Endodermal cell (in vitro differentiated cells): ENCODE measurements around the gene CLIP2. TPM values are rescaled to one million over a fixed set of nuclear protein-coding genes. Genes with fewer than 3 reads are reported as not detected.
"Not testable (repeated sequence)": the region's sequence is repeated elsewhere in the genome, so short reads cannot be mapped to it uniquely, and the experiment has no call there.

ENCODE experiments used
- DNase-seq: peaks from one replicate; pipeline ENCODE4 v3.0.0-alpha.2; 2017
- H3K27ac ChIP-seq: 2 replicates; pipeline ENCODE4 v1.5.1; 2013; ENCODE audit warnings: mild to moderate bottlenecking, low read depth, low read length, moderate library complexity
- H3K27me3 ChIP-seq: 2 replicates; pipeline ENCODE4 v1.6.1; 2013; ENCODE audit warnings: mild to moderate bottlenecking, low read length, moderate library complexity; ENCODE audit not compliant: insufficient read depth, control insufficient read depth, poor library complexity, severe bottlenecking
- H3K36me3 ChIP-seq: 2 replicates; pipeline ENCODE4 v1.7.0; 2013; ENCODE audit warnings: mild to moderate bottlenecking, low read length, moderate library complexity; ENCODE audit not compliant: control insufficient read depth, insufficient read depth
- H3K4me1 ChIP-seq: one replicate; pipeline ENCODE4 v1.7.0; 2013; ENCODE audit warnings: low read length; ENCODE audit not compliant: control insufficient read depth, insufficient read depth
- H3K4me3 ChIP-seq: 2 replicates; pipeline ENCODE4 v1.5.1; 2013; ENCODE audit warnings: mild to moderate bottlenecking, low read length, moderate library complexity
- H3K9ac ChIP-seq: 2 replicates; pipeline ENCODE4 v1.6.1; 2013; ENCODE audit warnings: mild to moderate bottlenecking, low read length, moderate library complexity; ENCODE audit not compliant: poor library complexity, severe bottlenecking; ENCODE audit errors: extremely low read depth
- H3K9me3 ChIP-seq: 2 replicates; pipeline ENCODE4 v1.6.1; 2013; ENCODE audit warnings: mild to moderate bottlenecking, low read length, moderate library complexity; ENCODE audit not compliant: control insufficient read depth
- H3K27ac Mint-ChIP-seq: 2 replicates; pipeline ENCODE4 v1.8.0; 2020; ENCODE audit warnings: mixed read lengths
- H3K27me3 Mint-ChIP-seq: 2 replicates; pipeline ENCODE4 v1.8.0; 2021; ENCODE audit warnings: mild to moderate bottlenecking, mixed read lengths; ENCODE audit not compliant: insufficient read depth
- H3K36me3 Mint-ChIP-seq: 2 replicates; pipeline ENCODE4 v1.8.0; 2020; ENCODE audit warnings: low read depth, mixed read lengths
- H3K4me1 Mint-ChIP-seq: 2 replicates; pipeline ENCODE4 v1.8.0; 2020; ENCODE audit warnings: mixed read lengths
- H3K4me3 Mint-ChIP-seq: 2 replicates; pipeline ENCODE4 v1.8.0; 2020; ENCODE audit warnings: mild to moderate bottlenecking, moderate library complexity, mixed read lengths
- H3K9me3 Mint-ChIP-seq: 2 replicates; pipeline ENCODE4 v1.8.0; 2020; ENCODE audit warnings: mild to moderate bottlenecking, mixed read lengths
- CTCF ChIP-seq: fragments of 200-600 bp; sonication (generic); conservative IDR thresholded peaks from 2 replicates; pipeline ENCODE4 v1.5.0; 2021; ENCODE audit warnings: antibody characterized with exemption, mild to moderate bottlenecking
- WGBS, 2 experiments: methylation state at CpG; one replicate each; pipeline versions ENCODE4 v1.1.5 to v1.1.7; 2013; ENCODE audit warnings: missing lambda C conversion rate in 2 of 2, mixed read lengths in 1 of 2; ENCODE audit not compliant: insufficient coverage in 1 of 2, insufficient read length in 1 of 2; 5-methylcytosine and 5-hydroxymethylcytosine counted together
- total RNA-seq, 2 donors: library from RNA; stranded (reverse); fragmentation: NEBNext Ultra II Directional in 1 of 2; extraction: Animal tissue kit (Norgen Biotek cat#: 25700) in 1 of 2; gene quantifications; 2 replicates in 1 of 2; 3 replicates in 1 of 2; pipeline ENCODE4 v1.2.1, GENCODE V29; 2021

CLIP2 gene
- total RNA-seq, 2 donors from 2014 or later = 44.3 to 57.2 TPM

DNA sequence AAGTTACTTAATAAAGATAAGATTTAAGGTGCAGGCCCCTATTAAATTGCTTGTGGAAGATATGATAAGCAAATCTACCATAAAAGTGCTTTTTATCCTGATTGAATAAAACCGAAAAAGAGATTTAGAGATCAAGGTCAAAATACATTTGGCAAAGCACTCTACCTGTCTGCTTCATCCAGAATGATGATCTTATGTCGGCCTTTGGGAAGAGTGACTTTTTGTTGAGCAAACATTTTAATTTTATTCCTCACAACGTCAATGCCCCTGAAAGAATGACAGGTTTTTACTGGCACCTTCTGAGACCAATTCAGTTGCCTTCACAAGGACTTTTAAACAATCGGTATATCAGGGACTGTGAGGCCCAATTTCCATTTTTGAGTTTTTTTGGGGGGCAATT lies 42.7 kb upstream of the CLIP2 start:
- no peaks in the 10 kb centered on the region for H3K4me1 Mint-ChIP-seq
- Histone ChIP-seq H3K4me3 (no peak overlapping the region), H3K9ac (no peak overlapping the region), H3K27ac (no peak overlapping the region), H3K27me3 (no peaks in the 10 kb centered on the region), H3K9me3 (no peaks in the 10 kb centered on the region), H3K36me3 (peaks cover 76% of the 10 kb centered on the region), H3K4me1 (no peaks in the 10 kb centered on the region)
- H3K36me3 Mint-ChIP-seq = peaks cover 69% of the 10 kb centered on the region
- no peak overlapping the region for H3K4me3 Mint-ChIP-seq
- DNase-seq = no peak
- no peak overlapping the region for H3K27ac Mint-ChIP-seq
- TF ChIP-seq CTCF = no peak
- H3K27me3 Mint-ChIP-seq = no peaks in the 10 kb centered on the region
- 92 to 100% methylated on average over 1 to 4 of the region's 4 CpGs for WGBS, 2 experiments
- H3K9me3 Mint-ChIP-seq = no peaks in the 10 kb centered on the region

DNA sequence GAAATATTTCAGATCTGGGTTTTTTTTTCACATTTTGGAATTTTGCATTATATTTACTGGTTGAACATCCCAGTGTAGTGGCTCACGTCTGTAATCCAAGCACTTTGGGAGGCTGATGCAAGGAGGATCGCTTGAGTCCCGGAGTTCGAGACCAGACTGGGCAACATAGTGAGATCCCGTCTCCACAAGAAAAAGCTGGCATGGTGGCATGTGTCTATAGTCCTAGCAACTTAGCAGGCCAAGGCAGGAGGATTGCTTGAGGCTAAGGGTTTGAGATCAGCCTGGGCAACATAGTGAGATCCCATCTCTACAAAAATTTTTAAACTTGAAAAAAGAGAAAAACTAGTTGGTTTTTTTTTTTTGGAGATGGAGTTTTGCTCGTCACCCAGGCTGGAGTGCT lies 41.1 kb upstream of the CLIP2 start:
- Mint-ChIP-seq H3K36me3 (peaks cover 64% of the 10 kb centered on the region), H3K27ac (no peak overlapping the region), H3K4me3 (no peak overlapping the region), H3K9me3 (no peaks in the 10 kb centered on the region), H3K27me3 (no peaks in the 10 kb centered on the region), H3K4me1 (peaks cover 2% of the 10 kb centered on the region)
- Histone ChIP-seq H3K36me3 (peaks cover 64% of the 10 kb centered on the region), H3K9me3 (no peaks in the 10 kb centered on the region), H3K9ac (no peak overlapping the region), H3K4me1 (no peaks in the 10 kb centered on the region), H3K27me3 (no peaks in the 10 kb centered on the region), H3K4me3 (no peak overlapping the region), H3K27ac (no peak overlapping the region)
- 84 to 98% methylated on average over 5 to 6 of the region's 6 CpGs for WGBS, 2 experiments
- no peak for DNase-seq
- no peak for TF ChIP-seq CTCF

- not testable (repeated sequence) for H3K4me3 Mint-ChIP-seq, H3K4me3 ChIP-seq, H3K9me3 ChIP-seq, H3K4me1 ChIP-seq, H3K27ac ChIP-seq, H3K27ac Mint-ChIP-seq, H3K27me3 ChIP-seq, DNase-seq, H3K27me3 Mint-ChIP-seq, H3K9ac ChIP-seq, H3K9me3 Mint-ChIP-seq, H3K4me1 Mint-ChIP-seq
- 82 to 97% methylated on average over 6 to 10 of the region's 10 CpGs for WGBS, 2 experiments
- H3K36me3 ChIP-seq = peaks cover 59% of the 10 kb centered on the region
- peaks cover 60% of the 10 kb centered on the region for H3K36me3 Mint-ChIP-seq
These were observed 40.1 kb upstream of the CLIP2 start for GRCh38 chr7:74249058-74249457.

GRCh38 chr7:74252893-74253292 lies 36.3 kb upstream of the CLIP2 start:
- Histone ChIP-seq H3K27me3 (no peaks in the 10 kb centered on the region), H3K36me3 (peaks cover 34% of the 10 kb centered on the region), H3K27ac (no peak overlapping the region), H3K9ac (peak overlapping the region; percentile 91), H3K9me3 (no peaks in the 10 kb centered on the region), H3K4me3 (peak overlapping the region; percentile 98), H3K4me1 (no peaks in the 10 kb centered on the region)
- 94 to 97% methylated on average over 4 of the region's 5 CpGs for WGBS, 2 experiments
- H3K9me3 Mint-ChIP-seq = no peaks in the 10 kb centered on the region
- H3K27me3 Mint-ChIP-seq = no peaks in the 10 kb centered on the region
- TF ChIP-seq CTCF = no peak
- H3K4me3 Mint-ChIP-seq = peak overlapping the region; percentile 97
- no peak for DNase-seq
- peaks cover 40% of the 10 kb centered on the region for H3K36me3 Mint-ChIP-seq
- H3K4me1 Mint-ChIP-seq = peaks cover 6% of the 10 kb centered on the region
- H3K27ac Mint-ChIP-seq = no peak overlapping the region
